ENCODE data around the gene SNX3.

The SNX3 gene

GRCh38 chr6:108169464-108170331 lies 91.1 kb downstream of the SNX3 start:
- DNase-seq, result peak; percentile 15

DNA sequence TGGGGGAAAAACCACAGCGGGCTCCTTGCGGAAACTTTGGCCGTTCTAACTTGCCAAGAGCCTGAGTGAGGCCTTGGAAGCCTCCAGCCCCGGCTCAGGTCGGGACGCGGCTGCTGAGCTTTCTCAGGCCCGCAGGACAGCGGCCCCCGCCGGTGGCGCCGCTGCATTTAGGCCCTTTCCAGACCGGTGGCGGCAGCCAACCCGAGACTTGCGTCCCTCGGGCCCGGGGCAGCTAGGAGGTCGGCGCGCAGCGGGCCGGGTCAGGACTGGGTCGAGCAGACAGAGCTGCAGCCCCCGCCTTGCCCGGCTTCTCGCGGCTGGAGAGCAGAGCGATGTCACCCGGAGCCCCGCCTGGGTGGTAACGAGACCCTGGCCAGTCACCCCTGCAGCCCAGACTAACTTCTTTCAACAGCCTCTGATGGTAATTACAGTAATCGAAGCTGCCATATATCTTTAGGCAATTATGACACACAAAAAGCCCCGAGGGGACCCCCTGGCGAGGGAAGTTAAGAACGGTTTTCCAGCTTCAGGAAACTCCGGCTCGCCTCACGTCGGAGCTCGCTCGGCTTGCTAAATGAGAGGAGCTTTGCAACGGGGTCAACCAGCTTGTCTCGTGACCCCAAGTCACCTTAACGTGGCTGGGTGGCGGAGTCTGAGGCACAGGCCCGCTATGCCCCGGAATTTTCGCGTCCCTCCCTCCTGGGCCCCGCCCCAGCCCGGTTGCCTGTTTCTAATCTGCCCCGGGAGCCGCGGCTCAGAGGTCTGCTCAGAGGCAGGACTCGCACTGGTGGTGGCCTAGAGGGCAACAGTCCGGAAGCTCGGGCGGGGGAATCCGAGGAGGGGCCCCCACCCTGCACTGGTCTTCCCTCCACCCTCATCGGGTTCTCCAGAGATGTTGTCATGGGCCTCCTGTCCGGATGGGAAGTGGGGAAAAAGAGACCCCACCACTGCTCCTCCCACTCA lies 92.1 kb downstream of the SNX3 start:
- peak; percentile 49 for DNase-seq

DNA sequence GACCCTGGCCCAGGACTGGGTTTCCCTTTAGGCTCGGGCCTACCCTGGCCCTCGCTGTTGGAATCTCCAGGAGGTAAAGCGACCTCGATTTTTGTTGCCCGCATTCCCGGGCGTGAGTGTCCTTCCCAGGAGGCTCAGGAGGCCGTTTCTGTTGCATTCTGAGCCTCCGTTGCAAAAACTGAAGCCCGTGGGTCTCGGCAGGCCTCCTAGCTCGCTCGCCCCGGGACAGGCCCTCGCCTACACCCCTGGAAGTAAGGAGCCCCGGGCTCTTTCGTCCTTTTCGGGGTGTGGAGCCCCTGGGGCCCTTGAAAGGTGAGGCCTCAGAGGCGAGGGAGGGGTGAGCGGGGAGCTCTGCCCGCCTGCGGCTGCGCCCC lies 92.8 kb downstream of the SNX3 start:
- peak; percentile 18 for DNase-seq

DNA sequence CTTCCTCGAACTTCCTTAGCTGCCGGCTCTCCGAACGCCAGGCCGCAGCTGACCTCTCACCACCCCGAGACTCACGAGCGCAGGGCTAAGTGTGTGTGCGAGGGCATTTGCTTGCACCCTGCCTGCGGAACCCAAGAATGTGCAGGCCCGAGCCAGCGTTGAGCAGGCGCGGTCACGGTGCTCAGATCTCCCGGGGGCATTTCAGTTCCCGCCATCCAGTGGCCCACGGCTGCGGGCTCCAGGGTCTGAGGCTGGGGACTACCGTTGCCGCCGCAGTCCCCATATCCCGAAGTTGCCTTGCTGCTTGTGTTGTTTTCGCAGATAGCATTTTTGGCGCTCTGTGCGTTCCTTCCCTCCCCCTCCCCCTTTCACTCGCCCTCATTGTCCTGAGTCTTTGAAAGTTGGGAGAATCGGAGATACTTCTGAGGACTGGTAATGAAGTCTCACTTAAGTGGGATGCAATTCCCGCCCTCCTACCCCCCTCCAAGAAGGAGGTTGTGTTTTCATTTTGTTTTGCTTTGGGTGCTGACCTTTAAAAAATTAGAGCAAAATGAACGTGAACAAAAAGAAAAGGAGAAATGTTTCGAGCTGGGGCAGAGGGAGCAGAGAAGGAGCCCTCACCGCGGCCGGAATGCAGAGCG lies 93.3 kb downstream of the SNX3 start:
- DNase-seq, result peak; percentile 27

GRCh38 chr6:108166664-108167448 lies 94.0 kb downstream of the SNX3 start:
- peak; percentile 26 for DNase-seq

DNA sequence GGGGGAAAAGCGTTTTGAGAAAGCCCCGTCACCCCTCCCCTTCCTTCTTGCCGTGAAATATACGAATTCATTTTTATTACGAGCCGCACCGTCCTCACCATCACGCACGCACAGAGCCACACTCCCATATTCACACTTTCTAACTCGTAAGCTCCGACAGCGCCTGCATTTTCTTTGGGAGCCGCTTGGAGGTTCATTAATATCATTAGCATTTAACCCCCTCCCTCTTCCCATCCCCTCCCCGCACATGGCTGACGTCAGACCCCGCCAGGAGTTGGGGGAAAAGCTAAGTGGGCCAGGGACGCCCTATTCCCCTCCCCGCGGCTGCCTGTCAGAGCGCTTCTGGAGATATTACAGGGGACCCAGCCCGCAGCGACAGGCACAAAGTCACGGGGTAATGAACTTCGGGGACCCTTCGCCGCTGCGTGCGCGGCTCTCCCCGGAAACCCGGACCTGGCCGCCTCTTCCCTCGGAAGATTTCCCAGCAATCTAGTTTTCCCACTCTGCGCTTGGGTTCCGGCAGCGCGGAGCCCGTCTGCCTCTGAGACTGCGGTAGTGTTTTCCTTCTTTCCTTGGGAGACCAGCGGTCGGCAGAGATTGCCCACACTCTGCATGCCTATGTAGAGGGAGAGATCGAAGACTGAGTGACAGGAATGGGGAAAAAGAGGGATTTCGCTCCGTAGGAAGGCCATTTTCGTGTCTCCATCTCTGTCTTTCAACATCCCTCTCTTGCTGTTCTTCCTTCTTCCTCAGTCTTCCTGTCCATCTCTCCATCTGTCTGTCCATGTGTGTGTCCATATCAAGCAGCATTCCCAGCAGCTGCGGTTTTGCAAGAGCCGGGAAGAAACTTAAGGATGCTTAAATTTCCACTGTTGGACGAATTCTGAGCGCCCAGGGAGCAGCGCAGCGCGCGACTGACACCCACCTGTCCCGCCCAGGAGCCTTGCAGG lies 94.9 kb downstream of the SNX3 start, which contains the start of gene NR2E1:
Gene NR2E1 (plus strand): TSS at position 309 of the 950 bp plus-strand sequence. CDS start 744 bp downstream, outside the sequence.
- peak; percentile 17 for DNase-seq

- DNase-seq, result peak; percentile 5
These were observed 95.8 kb downstream of the SNX3 start for GRCh38 chr6:108164815-108165706.

DNA sequence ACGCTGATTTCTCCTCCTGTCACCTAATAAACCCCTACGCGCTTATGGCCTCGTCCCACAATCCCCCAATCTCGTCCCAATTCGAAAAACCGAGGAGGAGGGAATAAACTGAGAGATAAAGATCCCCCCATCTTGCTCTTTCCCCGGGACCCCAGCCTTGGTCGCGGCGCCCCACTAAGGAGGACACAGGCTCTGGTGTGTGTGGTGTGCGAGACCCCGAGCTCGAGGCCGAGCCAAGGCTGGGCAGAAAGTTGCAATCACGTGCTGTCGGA lies 96.4 kb downstream of the SNX3 start:
- no peak for DNase-seq

DNA sequence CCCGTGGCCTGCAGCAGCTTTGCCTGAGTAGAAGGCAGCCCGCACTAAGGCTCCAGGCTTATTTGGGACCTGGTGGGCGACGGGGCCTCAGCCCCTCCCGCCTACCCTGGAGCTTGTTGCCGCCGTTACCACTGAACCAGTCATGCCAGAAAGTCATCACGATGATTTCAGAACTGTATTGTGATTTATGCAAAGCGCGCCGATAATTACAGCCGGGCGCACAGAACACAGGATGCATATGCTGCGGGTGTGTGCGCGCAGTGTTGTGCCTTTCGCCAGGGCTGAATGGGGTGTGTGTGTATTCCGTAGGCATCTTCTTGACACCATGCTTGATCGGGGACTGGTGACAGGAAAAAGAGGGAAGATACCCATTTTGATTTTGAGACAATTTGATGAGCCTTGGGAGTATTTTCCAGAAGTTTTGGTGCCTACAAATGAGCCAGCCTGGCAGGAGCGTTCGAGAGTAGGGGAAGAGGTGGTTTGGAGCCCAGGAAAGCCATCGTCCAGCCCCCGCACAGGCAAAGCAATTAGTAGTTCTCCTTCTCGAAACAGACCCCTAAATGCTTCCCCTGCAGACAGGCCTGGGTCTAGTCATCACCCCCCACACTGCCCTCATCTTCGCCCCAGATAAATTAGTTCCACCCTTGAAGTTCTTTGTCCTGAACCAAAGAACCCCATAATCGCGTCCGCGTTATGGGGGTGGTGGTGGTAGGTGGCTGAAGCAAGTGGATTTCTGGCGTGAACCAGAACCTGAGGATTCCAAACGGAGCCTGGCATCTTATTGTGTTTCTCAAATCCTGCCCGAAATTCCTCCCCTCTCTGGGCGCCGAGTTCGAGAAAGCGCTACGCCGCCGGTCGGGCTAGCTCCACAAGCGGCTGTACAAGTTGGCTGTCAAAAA lies 96.9 kb downstream of the SNX3 start:
- DNase-seq, result peak; percentile 19

GRCh38 chr6:108163267-108163643 lies 97.6 kb downstream of the SNX3 start:
- DNase-seq, result peak; percentile 22

DNA sequence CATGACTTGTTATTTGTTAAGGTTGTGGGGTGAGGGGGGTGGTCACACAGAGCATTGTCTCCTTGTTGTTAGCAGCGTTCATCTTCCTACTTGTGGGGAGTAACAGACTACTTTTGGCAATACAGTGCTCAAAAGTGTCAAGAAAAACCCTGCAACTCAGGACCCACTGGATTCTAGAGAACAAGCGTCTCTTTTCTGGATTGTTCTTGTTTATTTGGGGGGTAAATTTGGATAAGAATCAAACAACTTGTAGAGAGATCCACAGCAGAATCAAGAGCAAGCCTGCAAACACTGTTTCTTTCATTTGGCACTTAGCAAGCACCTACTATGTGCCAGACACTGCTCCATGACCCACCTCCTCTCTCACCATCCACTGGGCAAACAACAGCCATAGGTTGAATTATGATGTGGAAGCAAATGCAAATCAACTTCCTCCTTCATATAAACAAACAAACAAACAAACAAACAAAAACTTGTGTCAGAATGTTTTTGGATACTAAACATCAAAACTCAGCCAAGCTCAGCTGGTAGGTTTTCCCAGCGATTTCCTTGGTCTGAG lies 99.0 kb downstream of the SNX3 start:
- DNase-seq, result no peak

Measured in stimulated activated CD4-positive, alpha-beta T cell treated with anti-CD3 and anti-CD28 coated beads, Interleukin-15, amount 100 ng/mL, for 24 hours (primary cell).